Measurements from ENCODE around the gene PLPPR1. TPM values are rescaled to one million over a fixed set of nuclear protein-coding genes. Genes with fewer than 3 reads are reported as not detected.

Gene PLPPR1
- total RNA-seq = 6.3 TPM

GRCh38 chr9:101028346-101029314 is at the start of gene PLPPR1:
Gene PLPPR1 (plus strand): TSS chr9:101028727.
- Histone ChIP-seq H3K9ac (ENCODE audit: low read depth in 1 of 3, low read length in 3 of 3) (peak within 1 kb of the TSS in 2 of 3 donors; percentile 10 to 37), H3K27me3 (ENCODE audit: control insufficient read depth in 3 of 3, insufficient read depth in 3 of 3, low read length in 3 of 3) (peaks cover 27 to 39% (median 36%) of the 10 kb centered on the region in 3 donors), H3K36me3 (ENCODE audit: control insufficient read depth in 3 of 3, insufficient read depth in 3 of 3, low read length in 3 of 3) (no peaks in the 10 kb centered on the region), H3K27ac (ENCODE audit: low read depth, low read length) (no peak within 1 kb of the TSS), H3K4me3 (ENCODE audit: low read length in 3 of 3) (peak within 1 kb of the TSS; percentile 59 to 72 (median 69)), H3K9me3 (ENCODE audit: control insufficient read depth in 3 of 3, low read length in 3 of 3) (no peaks in the 10 kb centered on the region), H3K4me1 (ENCODE audit: control insufficient read depth in 3 of 3, insufficient read depth in 3 of 3, low read length in 3 of 3) (peaks cover 3 to 15% (median 7%) of the 10 kb centered on the region in 3 donors)

- Histone ChIP-seq H3K27ac (ENCODE audit: low read depth, low read length) (no peak overlapping the region), H3K9me3 (ENCODE audit: control insufficient read depth in 3 of 3, low read length in 3 of 3) (no peaks in the 10 kb centered on the region), H3K4me1 (ENCODE audit: control insufficient read depth in 3 of 3, insufficient read depth in 3 of 3, low read length in 3 of 3) (no peaks in the 10 kb centered on the region), H3K36me3 (ENCODE audit: control insufficient read depth in 3 of 3, insufficient read depth in 3 of 3, low read length in 3 of 3) (no peaks in the 10 kb centered on the region), H3K9ac (ENCODE audit: low read depth in 1 of 3, low read length in 3 of 3) (no peak overlapping the region), H3K4me3 (ENCODE audit: low read length in 3 of 3) (no peak overlapping the region), H3K27me3 (ENCODE audit: control insufficient read depth in 3 of 3, insufficient read depth in 3 of 3, low read length in 3 of 3) (no peaks in the 10 kb centered on the region)
These were observed 38.8 kb upstream of the PLPPR1 start for GRCh38 chr9:100989731-100990130.

- Histone ChIP-seq H3K4me1 (ENCODE audit: control insufficient read depth in 3 of 3, insufficient read depth in 3 of 3, low read length in 3 of 3) (no peaks in the 10 kb centered on the region), H3K4me3 (ENCODE audit: low read length in 3 of 3) (no peak overlapping the region), H3K36me3 (ENCODE audit: control insufficient read depth in 3 of 3, insufficient read depth in 3 of 3, low read length in 3 of 3) (no peaks in the 10 kb centered on the region), H3K9ac (ENCODE audit: low read depth in 1 of 3, low read length in 3 of 3) (no peak overlapping the region), H3K27ac (ENCODE audit: low read depth, low read length) (no peak overlapping the region), H3K27me3 (ENCODE audit: control insufficient read depth in 3 of 3, insufficient read depth in 3 of 3, low read length in 3 of 3) (no peaks in the 10 kb centered on the region), H3K9me3 (ENCODE audit: control insufficient read depth in 3 of 3, low read length in 3 of 3) (no peaks in the 10 kb centered on the region)
These were observed 37.7 kb upstream of the PLPPR1 start for GRCh38 chr9:100990605-100991381.

- Histone ChIP-seq H3K4me3 (ENCODE audit: low read length in 3 of 3) (no peak overlapping the region), H3K27ac (ENCODE audit: low read depth, low read length) (no peak overlapping the region), H3K36me3 (ENCODE audit: control insufficient read depth in 3 of 3, insufficient read depth in 3 of 3, low read length in 3 of 3) (no peaks in the 10 kb centered on the region), H3K4me1 (ENCODE audit: control insufficient read depth in 3 of 3, insufficient read depth in 3 of 3, low read length in 3 of 3) (no peaks in the 10 kb centered on the region), H3K9me3 (ENCODE audit: control insufficient read depth in 3 of 3, low read length in 3 of 3) (no peaks in the 10 kb centered on the region), H3K27me3 (ENCODE audit: control insufficient read depth in 3 of 3, insufficient read depth in 3 of 3, low read length in 3 of 3) (no peaks in the 10 kb centered on the region), H3K9ac (ENCODE audit: low read depth in 1 of 3, low read length in 3 of 3) (no peak overlapping the region)
These were observed 35.9 kb upstream of the PLPPR1 start for GRCh38 chr9:100992632-100993031.

GRCh38 chr9:100999906-101000544 is 28.5 kb upstream of the PLPPR1 start:
- H3K4me1 ChIP-seq (ENCODE audit: control insufficient read depth in 3 of 3, insufficient read depth in 3 of 3, low read length in 3 of 3) = no peaks in the 10 kb centered on the region
- H3K9me3 ChIP-seq (ENCODE audit: control insufficient read depth in 3 of 3, low read length in 3 of 3) = no peaks in the 10 kb centered on the region
- H3K4me3 ChIP-seq (ENCODE audit: low read length in 3 of 3) = no peak overlapping the region
- no peak overlapping the region for H3K9ac ChIP-seq (ENCODE audit: low read depth in 1 of 3, low read length in 3 of 3)
- no peak overlapping the region for H3K27ac ChIP-seq (ENCODE audit: low read depth, low read length)
- no peaks in the 10 kb centered on the region for H3K36me3 ChIP-seq (ENCODE audit: control insufficient read depth in 3 of 3, insufficient read depth in 3 of 3, low read length in 3 of 3)
- H3K27me3 ChIP-seq (ENCODE audit: control insufficient read depth in 3 of 3, insufficient read depth in 3 of 3, low read length in 3 of 3) = no peaks in the 10 kb centered on the region

- H3K27me3 ChIP-seq (ENCODE audit: control insufficient read depth in 3 of 3, insufficient read depth in 3 of 3, low read length in 3 of 3) = no peaks in the 10 kb centered on the region
- H3K27ac ChIP-seq (ENCODE audit: low read depth, low read length) = no peak overlapping the region
- no peak overlapping the region for H3K4me3 ChIP-seq (ENCODE audit: low read length in 3 of 3)
- no peaks in the 10 kb centered on the region for H3K36me3 ChIP-seq (ENCODE audit: control insufficient read depth in 3 of 3, insufficient read depth in 3 of 3, low read length in 3 of 3)
- no peaks in the 10 kb centered on the region for H3K9me3 ChIP-seq (ENCODE audit: control insufficient read depth in 3 of 3, low read length in 3 of 3)
- H3K4me1 ChIP-seq (ENCODE audit: control insufficient read depth in 3 of 3, insufficient read depth in 3 of 3, low read length in 3 of 3) = no peaks in the 10 kb centered on the region
- H3K9ac ChIP-seq (ENCODE audit: low read depth in 1 of 3, low read length in 3 of 3) = no peak overlapping the region
These were observed 23.3 kb upstream of the PLPPR1 start for GRCh38 chr9:101005246-101005645.

GRCh38 chr9:101014566-101014965 is 14.0 kb upstream of the PLPPR1 start:
- no peak overlapping the region for H3K9ac ChIP-seq (ENCODE audit: low read depth in 1 of 3, low read length in 3 of 3)
- H3K9me3 ChIP-seq (ENCODE audit: control insufficient read depth in 3 of 3, low read length in 3 of 3) = no peaks in the 10 kb centered on the region
- H3K36me3 ChIP-seq (ENCODE audit: control insufficient read depth in 3 of 3, insufficient read depth in 3 of 3, low read length in 3 of 3) = no peaks in the 10 kb centered on the region
- no peaks in the 10 kb centered on the region for H3K27me3 ChIP-seq (ENCODE audit: control insufficient read depth in 3 of 3, insufficient read depth in 3 of 3, low read length in 3 of 3)
- no peak overlapping the region for H3K27ac ChIP-seq (ENCODE audit: low read depth, low read length)
- H3K4me3 ChIP-seq (ENCODE audit: low read length in 3 of 3) = no peak overlapping the region
- peaks cover 0 to 5% (median 0%) of the 10 kb centered on the region in 3 donors for H3K4me1 ChIP-seq (ENCODE audit: control insufficient read depth in 3 of 3, insufficient read depth in 3 of 3, low read length in 3 of 3)

- Histone ChIP-seq H3K9me3 (ENCODE audit: control insufficient read depth in 3 of 3, low read length in 3 of 3) (no peaks in the 10 kb centered on the region), H3K27me3 (ENCODE audit: control insufficient read depth in 3 of 3, insufficient read depth in 3 of 3, low read length in 3 of 3) (no peaks in the 10 kb centered on the region), H3K9ac (ENCODE audit: low read depth in 1 of 3, low read length in 3 of 3) (no peak overlapping the region), H3K27ac (ENCODE audit: low read depth, low read length) (no peak overlapping the region), H3K4me3 (ENCODE audit: low read length in 3 of 3) (no peak overlapping the region), H3K36me3 (ENCODE audit: control insufficient read depth in 3 of 3, insufficient read depth in 3 of 3, low read length in 3 of 3) (no peaks in the 10 kb centered on the region), H3K4me1 (ENCODE audit: control insufficient read depth in 3 of 3, insufficient read depth in 3 of 3, low read length in 3 of 3) (peaks cover 0 to 5% (median 0%) of the 10 kb centered on the region in 3 donors)
These were observed 10.1 kb upstream of the PLPPR1 start for GRCh38 chr9:101018467-101018866.

GRCh38 chr9:101022704-101023103 is 5.8 kb upstream of the PLPPR1 start:
- H3K9me3 ChIP-seq (ENCODE audit: control insufficient read depth in 3 of 3, low read length in 3 of 3) = no peaks in the 10 kb centered on the region

More at GRCh38 chr9:101022704-101023103, 5.8 kb upstream of the PLPPR1 start:
- H3K4me3 ChIP-seq (ENCODE audit: low read length in 3 of 3) = no peak overlapping the region
- H3K27ac ChIP-seq (ENCODE audit: low read depth, low read length) = no peak overlapping the region
- H3K4me1 ChIP-seq (ENCODE audit: control insufficient read depth in 3 of 3, insufficient read depth in 3 of 3, low read length in 3 of 3) = peaks cover 0 to 5% (median 0%) of the 10 kb centered on the region in 3 donors
- no peak overlapping the region for H3K9ac ChIP-seq (ENCODE audit: low read depth in 1 of 3, low read length in 3 of 3)
- peaks cover 5 to 15% (median 7%) of the 10 kb centered on the region in 3 donors for H3K27me3 ChIP-seq (ENCODE audit: control insufficient read depth in 3 of 3, insufficient read depth in 3 of 3, low read length in 3 of 3)
- H3K36me3 ChIP-seq (ENCODE audit: control insufficient read depth in 3 of 3, insufficient read depth in 3 of 3, low read length in 3 of 3) = no peaks in the 10 kb centered on the region
